Measurements from ENCODE around the gene COL9A1. TPM values are rescaled to one million over a fixed set of nuclear protein-coding genes. Genes with fewer than 3 reads are reported as not detected.

Gene COL9A1
- total and polyA plus RNA-seq, 9 of the 15 experiments (the other 6 are each of a cell fraction or from before 2014, with no cell fraction given) = 0.01 to 0.13 (median 0.06) TPM; not detected in 1

DNA sequence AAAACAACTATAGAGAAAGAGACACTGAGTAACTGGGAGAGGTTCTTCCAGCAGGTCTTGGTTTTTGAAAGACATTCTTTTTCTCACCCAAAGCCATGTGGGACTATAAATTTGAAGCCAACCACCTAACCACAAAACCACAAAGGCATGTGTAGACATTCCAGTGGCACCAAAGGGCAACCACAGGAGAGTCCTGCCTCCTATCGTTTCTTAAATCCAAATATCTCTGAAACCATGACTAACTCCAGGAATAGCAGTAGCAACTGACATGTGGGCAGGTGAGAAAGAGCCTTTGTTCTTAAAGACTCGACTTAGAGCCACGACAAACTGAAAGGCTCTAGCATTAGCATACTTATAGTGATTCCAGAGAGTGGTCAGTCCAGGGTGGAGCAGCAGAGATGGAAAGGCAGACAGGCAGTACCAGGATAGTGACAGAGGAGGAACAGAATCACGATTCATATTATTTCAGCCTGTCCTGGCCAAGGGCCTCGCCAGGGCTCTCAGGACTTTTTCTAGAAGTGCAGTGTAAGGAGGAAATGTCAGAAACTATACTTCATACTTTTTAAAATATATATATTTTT lies 9.4 kb upstream of the COL9A1 start (continued):
- TF ChIP-seq, protein P1, sequence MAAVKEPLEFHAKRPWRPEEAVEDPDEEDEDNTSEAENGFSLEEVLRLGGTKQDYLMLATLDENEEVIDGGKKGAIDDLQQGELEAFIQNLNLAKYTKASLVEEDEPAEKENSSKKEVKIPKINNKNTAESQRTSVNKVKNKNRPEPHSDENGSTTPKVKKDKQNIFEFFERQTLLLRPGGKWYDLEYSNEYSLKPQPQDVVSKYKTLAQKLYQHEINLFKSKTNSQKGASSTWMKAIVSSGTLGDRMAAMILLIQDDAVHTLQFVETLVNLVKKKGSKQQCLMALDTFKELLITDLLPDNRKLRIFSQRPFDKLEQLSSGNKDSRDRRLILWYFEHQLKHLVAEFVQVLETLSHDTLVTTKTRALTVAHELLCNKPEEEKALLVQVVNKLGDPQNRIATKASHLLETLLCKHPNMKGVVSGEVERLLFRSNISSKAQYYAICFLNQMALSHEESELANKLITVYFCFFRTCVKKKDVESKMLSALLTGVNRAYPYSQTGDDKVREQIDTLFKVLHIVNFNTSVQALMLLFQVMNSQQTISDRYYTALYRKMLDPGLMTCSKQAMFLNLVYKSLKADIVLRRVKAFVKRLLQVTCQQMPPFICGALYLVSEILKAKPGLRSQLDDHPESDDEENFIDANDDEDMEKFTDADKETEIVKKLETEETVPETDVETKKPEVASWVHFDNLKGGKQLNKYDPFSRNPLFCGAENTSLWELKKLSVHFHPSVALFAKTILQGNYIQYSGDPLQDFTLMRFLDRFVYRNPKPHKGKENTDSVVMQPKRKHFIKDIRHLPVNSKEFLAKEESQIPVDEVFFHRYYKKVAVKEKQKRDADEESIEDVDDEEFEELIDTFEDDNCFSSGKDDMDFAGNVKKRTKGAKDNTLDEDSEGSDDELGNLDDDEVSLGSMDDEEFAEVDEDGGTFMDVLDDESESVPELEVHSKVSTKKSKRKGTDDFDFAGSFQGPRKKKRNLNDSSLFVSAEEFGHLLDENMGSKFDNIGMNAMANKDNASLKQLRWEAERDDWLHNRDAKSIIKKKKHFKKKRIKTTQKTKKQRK (IDR thresholded peaks at IDR 0.05; ENCODE audit: borderline replicate concordance, low read depth, low read length) = no peak
- TF ChIP-seq SMAD4 (CRISPR knock-in tag; conservative IDR thresholded peaks at IDR 0.05) = 0 out of 2 replicates have a peak, but pooled peaks have one; percentile 40
- TF ChIP-seq EP400 (IDR thresholded peaks at IDR 0.05) = no peak
- no peak for TF ChIP-seq BRD9 (IDR thresholded peaks at IDR 0.05; ENCODE audit: low read depth, partially characterized antibody)
- TF ChIP-seq ESRRA (IDR thresholded peaks at IDR 0.05; ENCODE audit: borderline replicate concordance, low read depth) = peak; percentile 96; the same call in 1 of the 2 replicates
- no peak for TF ChIP-seq BRD4 (IDR thresholded peaks at IDR 0.05)
- TF ChIP-seq HDAC6 (IDR thresholded peaks at IDR 0.05; ENCODE audit: low read depth, low read length) = no peak
- TF ChIP-seq ZBTB12 (CRISPR knock-in tag; IDR thresholded peaks at IDR 0.05) = no peak
- no peak for TF ChIP-seq NCOA6 (IDR thresholded peaks at IDR 0.05)
- no peak for TF ChIP-seq POLR3G (IDR thresholded peaks at IDR 0.05; ENCODE audit: extremely low read depth, insufficient read length, insufficient replicate concordance)
- no peak for TF ChIP-seq NFYB (IDR thresholded peaks at IDR 0.05; ENCODE audit: extremely low read depth, insufficient read length)
- TF ChIP-seq JUND (IDR thresholded peaks at IDR 0.05; ENCODE audit: borderline replicate concordance, low read depth, low read length) = peak; percentile 13; the same call in 1 of the 2 replicates
- TF ChIP-seq JUND (tag; IDR thresholded peaks at IDR 0.05; ENCODE audit: borderline replicate concordance, low read depth, low read length) = no peak
- no peak for TF ChIP-seq KAT2B (IDR thresholded peaks at IDR 0.05; ENCODE audit: low read depth, low read length)
- peak; percentile 65; the same call in 1 of the 2 replicates for TF ChIP-seq CBFA2T3 (IDR thresholded peaks at IDR 0.05)
- peak; percentile 47; the same call in 1 of the 2 replicates for TF ChIP-seq SOX6 (IDR thresholded peaks at IDR 0.05)
- no peak for TF ChIP-seq GATAD2A (IDR thresholded peaks at IDR 0.05)
- TF ChIP-seq ETV5 (CRISPR knock-in tag; IDR thresholded peaks at IDR 0.05; ENCODE audit: low read depth) = no peak
- no peak for TF ChIP-seq ELF2 (CRISPR knock-in tag; IDR thresholded peaks at IDR 0.05)
- TF ChIP-seq ZNF76 (CRISPR knock-in tag; IDR thresholded peaks at IDR 0.05; ENCODE audit: borderline replicate concordance) = no peak
- no peak for TF ChIP-seq ZNF507 (tag; conservative IDR thresholded peaks at IDR 0.05)
- peak; percentile 92 for TF ChIP-seq CBFB (CRISPR knock-in tag; IDR thresholded peaks at IDR 0.05)
- TF ChIP-seq ZNF232 (CRISPR knock-in tag; IDR thresholded peaks at IDR 0.05) = no peak
- peak; percentile 90 to 97 for TF ChIP-seq TEAD1 (CRISPR knock-in tag; IDR thresholded peaks at IDR 0.05)
- no peak for TF ChIP-seq MYBL2 (IDR thresholded peaks at IDR 0.05; ENCODE audit: low read depth)
- no peak for TF ChIP-seq MYBL2 (CRISPR knock-in tag; IDR thresholded peaks at IDR 0.05; ENCODE audit: borderline replicate concordance)

Measured in K562 (cell line).